ENCODE data around the gene YIF1A. TPM values are rescaled to one million over a fixed set of nuclear protein-coding genes. Genes with fewer than 3 reads are reported as not detected.

The YIF1A gene
- total and polyA plus RNA-seq, 5 donors from 2014 or later = 29.3 to 71.3 (median 48.6) TPM

DNA sequence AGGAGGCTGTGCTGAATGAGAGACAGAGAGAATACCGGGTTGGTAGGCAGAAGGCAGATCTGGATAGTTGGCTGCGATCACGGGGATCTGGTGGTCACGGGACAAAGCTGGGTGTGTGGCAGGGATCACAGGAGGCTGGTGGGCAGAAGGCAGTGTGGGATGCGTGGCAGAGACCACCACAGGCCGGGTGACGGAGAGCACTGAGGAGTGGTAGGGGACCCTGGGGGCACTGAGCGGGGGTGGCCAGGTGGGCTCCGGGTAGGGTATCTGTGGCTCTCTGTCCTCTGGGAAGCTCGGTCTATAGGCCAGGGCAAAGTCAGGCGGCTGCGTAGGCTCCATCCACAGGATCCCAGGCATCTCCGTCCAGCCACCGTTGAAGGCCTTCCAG, 26.5 kb upstream of the YIF1A start:
- Histone ChIP-seq H3K4me1 (ENCODE audit: control insufficient read depth, insufficient read depth, low read length, poor library complexity, severe bottlenecking) (peaks cover 54% of the 10 kb centered on the region), H3K4me3 (ENCODE audit: low read depth, low read length) (no peak overlapping the region), H3K27ac (ENCODE audit: insufficient read depth, low read length, poor library complexity, severe bottlenecking) (no peak overlapping the region), H3K9me3 (ENCODE audit: control insufficient read depth in 2 of 2, low read length in 2 of 2) (no peaks in the 10 kb centered on the region), H3K36me3 (ENCODE audit: control insufficient read depth, insufficient read depth, low read length) (no peaks in the 10 kb centered on the region), H3K27me3 (ENCODE audit: control insufficient read depth, insufficient read depth, low read length) (no peaks in the 10 kb centered on the region)
- Mint-ChIP-seq H3K9me3 (peaks cover 0 to 7% (median 0%) of the 10 kb centered on the region in 7 donors), H3K27me3 (peaks cover 6% of the 10 kb centered on the region), H3K27ac (peak overlapping the region; percentile 77 to 98 (median 85)), H3K4me3 (peak overlapping the region in 3 of 4 donors; percentile 49 to 63 (median 51)), H3K36me3 (no peaks in the 10 kb centered on the region), H3K4me1 (peaks cover 0 to 63% (median 18%) of the 10 kb centered on the region in 4 donors)
- DNase-seq (no peak), ATAC-seq (ENCODE audit: low read depth in 2 of 2) (no peak)

DNA sequence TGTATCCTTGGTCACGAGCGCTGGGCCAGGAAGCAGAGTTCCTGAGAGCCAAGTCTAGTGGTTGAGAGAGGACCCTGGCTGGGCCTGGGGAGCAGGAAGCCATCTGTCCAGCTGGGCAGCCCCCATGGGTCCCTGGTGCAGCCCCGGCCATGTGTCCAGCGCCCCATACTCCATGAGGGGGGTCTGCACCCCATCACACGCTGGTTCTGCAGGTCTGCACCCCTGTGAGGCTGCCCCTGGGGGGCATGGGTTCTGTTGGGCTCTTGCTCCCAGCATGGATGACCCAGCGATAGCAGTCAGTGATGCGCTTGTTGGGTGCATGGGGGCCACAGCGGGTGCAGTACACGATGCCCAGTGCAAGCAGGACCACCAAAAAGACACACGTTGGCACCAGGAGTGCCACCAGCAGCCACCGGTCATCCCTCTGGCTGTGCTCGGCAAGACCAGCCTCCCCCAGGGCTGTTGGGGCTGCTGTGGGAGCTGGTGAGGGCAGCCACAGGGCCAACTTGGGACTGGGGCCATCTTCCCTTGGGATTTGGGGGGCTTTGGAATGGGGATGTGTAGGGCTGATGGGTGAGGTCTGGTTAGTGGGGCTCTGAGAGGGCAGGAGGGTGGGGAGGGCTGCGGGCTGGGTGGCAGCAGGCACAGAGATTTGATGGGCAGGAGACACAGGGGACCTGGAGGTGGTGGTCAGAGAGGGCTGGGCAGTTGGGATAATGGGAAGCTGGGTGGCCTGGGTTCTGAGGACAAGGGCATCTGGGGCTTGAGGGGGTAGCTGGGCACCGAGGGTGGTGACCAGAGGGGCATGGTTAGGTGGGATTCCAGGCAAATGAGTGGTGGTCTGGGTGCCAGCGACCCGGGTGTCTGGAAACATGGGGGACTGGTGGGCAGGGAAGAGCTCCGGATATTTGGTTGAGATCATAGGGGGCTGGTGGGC, 25.9 kb upstream of the YIF1A start:
- peaks cover 54% of the 10 kb centered on the region for H3K4me1 ChIP-seq (ENCODE audit: control insufficient read depth, insufficient read depth, low read length, poor library complexity, severe bottlenecking)
- H3K4me3 ChIP-seq (ENCODE audit: low read depth, low read length) = no peak overlapping the region
- no peaks in the 10 kb centered on the region for H3K9me3 ChIP-seq (ENCODE audit: control insufficient read depth in 2 of 2, low read length in 2 of 2)
- H3K27me3 ChIP-seq (ENCODE audit: control insufficient read depth, insufficient read depth, low read length) = no peaks in the 10 kb centered on the region
- no peaks in the 10 kb centered on the region for H3K36me3 ChIP-seq (ENCODE audit: control insufficient read depth, insufficient read depth, low read length)
- no peaks in the 10 kb centered on the region for H3K36me3 Mint-ChIP-seq
- peaks cover 6% of the 10 kb centered on the region for H3K27me3 Mint-ChIP-seq
- peak overlapping the region; percentile 5 for H3K27ac ChIP-seq (ENCODE audit: insufficient read depth, low read length, poor library complexity, severe bottlenecking)
- peak overlapping the region; percentile 85 to 98 (median 88) for H3K27ac Mint-ChIP-seq
- H3K9me3 Mint-ChIP-seq = peaks cover 0 to 4% (median 0%) of the 10 kb centered on the region in 7 donors
- DNase-seq = no peak
- peaks cover 0 to 57% (median 16%) of the 10 kb centered on the region in 4 donors for H3K4me1 Mint-ChIP-seq
- peak overlapping the region in 3 of 4 donors; percentile 51 to 82 (median 69) for H3K4me3 Mint-ChIP-seq
- ATAC-seq (ENCODE audit: low read depth in 2 of 2) = no peak

DNA sequence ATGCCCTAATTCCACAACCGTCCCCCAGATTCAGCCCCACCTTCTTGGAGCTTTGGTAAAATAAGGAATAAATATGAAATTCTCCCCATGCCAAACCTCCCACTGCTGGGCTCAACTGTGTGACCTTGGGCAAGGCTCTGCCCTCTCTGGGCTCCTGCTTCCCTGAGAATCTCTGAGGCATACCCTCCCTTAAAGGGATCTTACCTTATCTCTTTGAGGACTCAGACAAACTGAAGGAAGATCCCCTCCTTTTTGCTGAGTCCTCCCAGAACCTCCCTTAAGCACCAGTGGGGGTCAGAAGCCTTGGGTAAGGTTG, 25.2 kb upstream of the YIF1A start:
- peak overlapping the region; percentile 41 for H3K27ac ChIP-seq (ENCODE audit: insufficient read depth, low read length, poor library complexity, severe bottlenecking)
- H3K27ac Mint-ChIP-seq = peak overlapping the region; percentile 67 to 88 (median 74)
- ATAC-seq (ENCODE audit: low read depth in 2 of 2) (no peak), DNase-seq (no peak)
- peaks cover 49% of the 10 kb centered on the region for H3K4me1 ChIP-seq (ENCODE audit: control insufficient read depth, insufficient read depth, low read length, poor library complexity, severe bottlenecking)
- H3K36me3 Mint-ChIP-seq = no peaks in the 10 kb centered on the region
- no peaks in the 10 kb centered on the region for H3K36me3 ChIP-seq (ENCODE audit: control insufficient read depth, insufficient read depth, low read length)
- H3K9me3 Mint-ChIP-seq = peaks cover 0 to 4% (median 0%) of the 10 kb centered on the region in 7 donors
- H3K27me3 ChIP-seq (ENCODE audit: control insufficient read depth, insufficient read depth, low read length) = no peaks in the 10 kb centered on the region
- no peak overlapping the region for H3K4me3 ChIP-seq (ENCODE audit: low read depth, low read length)
- peak overlapping the region in 3 of 4 donors; percentile 64 to 82 (median 69) for H3K4me3 Mint-ChIP-seq
- H3K27me3 Mint-ChIP-seq = peaks cover 6% of the 10 kb centered on the region
- peaks cover 0 to 50% (median 15%) of the 10 kb centered on the region in 4 donors for H3K4me1 Mint-ChIP-seq
- no peaks in the 10 kb centered on the region for H3K9me3 ChIP-seq (ENCODE audit: control insufficient read depth in 2 of 2, low read length in 2 of 2)

DNA sequence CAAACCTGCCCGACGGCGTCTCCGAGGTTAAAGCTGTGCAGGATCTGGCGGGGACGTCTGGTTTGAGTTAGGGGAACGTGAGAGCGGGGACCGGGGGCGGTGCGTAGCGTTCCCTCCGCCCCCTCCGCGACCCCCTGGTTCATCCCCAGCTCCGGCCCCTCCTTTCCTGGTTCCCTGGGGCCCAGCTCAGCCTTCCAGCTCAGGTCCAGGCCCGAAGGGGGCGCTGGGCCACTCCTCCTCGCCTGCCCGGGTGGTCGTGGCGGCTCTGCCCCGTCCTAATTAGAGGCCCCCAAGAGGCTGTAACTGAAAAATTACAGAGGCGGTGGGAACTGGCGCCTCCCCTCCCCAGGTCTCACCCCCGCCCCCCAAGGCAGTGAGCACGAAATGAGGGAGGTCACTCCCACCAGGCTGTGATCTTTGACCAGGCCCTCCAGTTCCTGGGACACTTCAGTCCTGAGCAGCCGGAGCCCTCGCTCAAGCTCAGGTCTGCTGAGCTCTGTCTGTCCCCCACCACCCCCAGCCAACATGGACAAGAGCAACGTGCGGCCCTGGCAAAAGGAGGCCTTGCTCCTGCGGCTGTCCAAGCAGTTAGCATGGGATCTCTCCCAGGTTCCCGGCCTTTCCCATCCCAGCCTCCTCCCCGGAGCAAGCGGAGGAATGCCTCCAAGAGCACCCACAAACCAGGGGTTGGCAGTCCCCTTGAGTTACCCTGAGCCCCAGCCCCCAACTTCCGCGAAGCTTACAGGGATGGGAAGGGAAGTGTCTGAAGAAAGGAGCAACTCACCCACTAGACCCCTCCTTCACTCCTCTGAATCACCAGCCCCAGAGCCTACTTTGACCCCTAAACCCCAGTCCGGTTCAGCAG, 24.6 kb upstream of the YIF1A start:
- peak overlapping the region; percentile 88 for H3K27ac ChIP-seq (ENCODE audit: insufficient read depth, low read length, poor library complexity, severe bottlenecking)
- Mint-ChIP-seq H3K27ac (peak overlapping the region; percentile 74 to 99 (median 98)), H3K4me3 (peak overlapping the region; percentile 88 to 99 (median 96)), H3K36me3 (no peaks in the 10 kb centered on the region), H3K27me3 (peaks cover 6% of the 10 kb centered on the region), H3K4me1 (peaks cover 0 to 44% (median 12%) of the 10 kb centered on the region in 4 donors), H3K9me3 (peaks cover 0 to under 1% (median 0%) of the 10 kb centered on the region in 7 donors)
- H3K9me3 ChIP-seq (ENCODE audit: control insufficient read depth in 2 of 2, low read length in 2 of 2) = no peaks in the 10 kb centered on the region
- H3K27me3 ChIP-seq (ENCODE audit: control insufficient read depth, insufficient read depth, low read length) = no peaks in the 10 kb centered on the region
- H3K4me3 ChIP-seq (ENCODE audit: low read depth, low read length) = no peak overlapping the region
- H3K4me1 ChIP-seq (ENCODE audit: control insufficient read depth, insufficient read depth, low read length, poor library complexity, severe bottlenecking) = peaks cover 44% of the 10 kb centered on the region
- DNase-seq (no peak), ATAC-seq (ENCODE audit: low read depth in 2 of 2) (no peak)
- H3K36me3 ChIP-seq (ENCODE audit: control insufficient read depth, insufficient read depth, low read length) = no peaks in the 10 kb centered on the region

DNA sequence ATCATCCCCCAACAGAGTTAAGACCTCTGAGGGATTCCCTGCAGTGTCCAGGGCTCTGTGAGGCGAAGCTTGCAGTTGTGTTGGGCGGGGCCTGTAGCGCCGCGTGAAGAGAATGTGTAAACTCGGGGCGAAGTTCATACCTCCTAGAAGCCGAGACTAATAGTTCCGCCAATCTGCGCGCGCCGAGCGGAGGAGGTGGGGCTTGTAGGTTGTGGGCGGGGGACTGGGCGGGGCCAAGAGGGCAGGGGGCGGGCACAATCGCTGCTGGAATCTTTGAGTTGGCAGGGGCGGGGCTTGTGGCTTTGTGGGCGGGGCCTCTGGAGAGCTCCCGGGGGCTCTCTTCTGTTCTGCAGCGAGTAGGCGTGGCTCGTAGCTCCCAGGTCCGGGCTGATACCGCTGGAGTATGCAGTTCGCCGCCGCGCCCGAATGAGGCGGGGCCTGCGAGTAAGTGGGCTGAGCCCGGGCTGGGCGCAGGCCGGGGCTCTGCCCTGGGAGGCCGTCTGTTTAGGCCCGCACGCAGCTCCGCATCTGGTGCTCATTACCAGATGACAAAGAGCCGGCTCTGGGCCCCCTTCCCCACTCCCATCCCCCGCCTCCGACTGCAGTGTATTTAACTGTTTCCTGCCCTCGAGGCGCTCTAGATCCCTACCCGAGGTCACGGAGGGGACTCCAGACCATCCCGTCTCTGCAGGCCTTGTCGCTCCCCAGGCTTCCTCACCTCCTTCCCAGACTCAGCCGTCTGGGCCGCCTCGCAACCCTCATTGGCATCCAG, 23.8 kb upstream of the YIF1A start:
- Mint-ChIP-seq H3K4me1 (peaks cover 0 to 36% (median 8%) of the 10 kb centered on the region in 4 donors), H3K36me3 (no peaks in the 10 kb centered on the region), H3K27me3 (peaks cover 6% of the 10 kb centered on the region), H3K27ac (peak overlapping the region; percentile 95 to 99 (median 98)), H3K4me3 (peak overlapping the region; percentile 88 to 99 (median 96)), H3K9me3 (no peaks in the 10 kb centered on the region)
- Histone ChIP-seq H3K4me3 (ENCODE audit: low read depth, low read length) (peak overlapping the region; percentile 70), H3K4me1 (ENCODE audit: control insufficient read depth, insufficient read depth, low read length, poor library complexity, severe bottlenecking) (peaks cover 35% of the 10 kb centered on the region), H3K36me3 (ENCODE audit: control insufficient read depth, insufficient read depth, low read length) (no peaks in the 10 kb centered on the region), H3K9me3 (ENCODE audit: control insufficient read depth in 2 of 2, low read length in 2 of 2) (no peaks in the 10 kb centered on the region), H3K27ac (ENCODE audit: insufficient read depth, low read length, poor library complexity, severe bottlenecking) (peak overlapping the region; percentile 88), H3K27me3 (ENCODE audit: control insufficient read depth, insufficient read depth, low read length) (no peaks in the 10 kb centered on the region)
- ATAC-seq (ENCODE audit: low read depth in 2 of 2) (peak; percentile 66 to 70), DNase-seq (peak; percentile 96 to 98 (median 98))

DNA sequence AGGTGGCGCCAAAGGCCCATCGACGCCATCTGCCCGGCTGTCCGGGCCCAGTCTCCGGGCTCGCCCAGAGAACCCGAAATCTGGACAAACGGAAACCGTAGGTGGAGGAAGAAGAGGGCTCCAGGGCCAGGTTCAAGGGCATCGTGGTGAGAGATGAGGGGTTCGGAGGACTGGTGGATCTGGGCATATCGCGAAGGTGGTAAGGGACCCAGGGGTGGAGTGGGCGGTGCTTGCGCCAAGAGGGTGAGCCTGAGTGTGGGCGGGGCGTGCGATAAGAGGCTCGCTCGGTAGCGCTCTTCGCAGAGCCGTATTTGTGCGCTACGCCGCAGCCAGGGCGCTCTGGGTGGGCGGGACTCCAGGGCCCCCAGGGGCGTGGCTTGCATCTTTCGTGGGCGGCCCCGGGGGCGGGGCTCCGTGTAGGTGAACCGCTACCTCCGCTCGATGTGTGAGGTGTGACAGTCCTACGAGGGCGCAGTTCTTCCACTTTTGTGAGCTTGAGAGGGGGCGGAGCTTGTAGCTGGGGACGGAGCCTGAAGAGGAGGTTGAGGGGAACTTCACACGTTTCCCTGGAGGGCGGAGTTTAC, 23.1 kb upstream of the YIF1A start:
- H3K27me3 ChIP-seq (ENCODE audit: control insufficient read depth, insufficient read depth, low read length) = no peaks in the 10 kb centered on the region
- H3K9me3 ChIP-seq (ENCODE audit: control insufficient read depth in 2 of 2, low read length in 2 of 2) = no peaks in the 10 kb centered on the region
- H3K4me1 ChIP-seq (ENCODE audit: control insufficient read depth, insufficient read depth, low read length, poor library complexity, severe bottlenecking) = peaks cover 29% of the 10 kb centered on the region
- Mint-ChIP-seq H3K9me3 (no peaks in the 10 kb centered on the region), H3K27me3 (peaks cover 6% of the 10 kb centered on the region), H3K4me1 (peaks cover 0 to 29% (median 5%) of the 10 kb centered on the region in 4 donors), H3K4me3 (peak overlapping the region; percentile 88 to 99 (median 96)), H3K36me3 (no peaks in the 10 kb centered on the region), H3K27ac (peak overlapping the region; percentile 95 to 99 (median 98))
- DNase-seq (peak; percentile 96 to 98 (median 98)), ATAC-seq (ENCODE audit: low read depth in 2 of 2) (peak; percentile 72 to 81)
- H3K27ac ChIP-seq (ENCODE audit: insufficient read depth, low read length, poor library complexity, severe bottlenecking) = peak overlapping the region; percentile 88
- H3K36me3 ChIP-seq (ENCODE audit: control insufficient read depth, insufficient read depth, low read length) = no peaks in the 10 kb centered on the region
- peak overlapping the region; percentile 70 for H3K4me3 ChIP-seq (ENCODE audit: low read depth, low read length)
